ENCODE measurements around the gene MPL.

DNA sequence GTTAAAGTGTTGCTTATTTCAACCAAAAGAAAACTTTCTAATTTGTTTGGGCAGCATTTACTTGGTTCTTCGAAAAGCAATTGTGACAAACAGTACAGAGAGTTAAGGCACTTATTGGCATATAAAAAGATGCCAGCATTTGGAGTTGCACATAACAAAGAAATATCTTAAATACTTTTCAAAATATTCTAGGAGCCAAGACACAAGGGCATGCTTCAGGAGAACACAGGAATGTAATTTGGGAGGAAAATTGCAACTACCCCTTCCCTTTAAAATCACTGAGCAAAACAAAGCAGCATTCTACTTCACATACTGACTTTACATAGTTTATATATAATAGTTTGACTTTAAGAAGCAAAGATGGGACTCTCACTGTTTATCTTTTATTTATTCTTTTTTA lies 41.4 kb upstream of the MPL start:
- TF ChIP-seq, protein P1, sequence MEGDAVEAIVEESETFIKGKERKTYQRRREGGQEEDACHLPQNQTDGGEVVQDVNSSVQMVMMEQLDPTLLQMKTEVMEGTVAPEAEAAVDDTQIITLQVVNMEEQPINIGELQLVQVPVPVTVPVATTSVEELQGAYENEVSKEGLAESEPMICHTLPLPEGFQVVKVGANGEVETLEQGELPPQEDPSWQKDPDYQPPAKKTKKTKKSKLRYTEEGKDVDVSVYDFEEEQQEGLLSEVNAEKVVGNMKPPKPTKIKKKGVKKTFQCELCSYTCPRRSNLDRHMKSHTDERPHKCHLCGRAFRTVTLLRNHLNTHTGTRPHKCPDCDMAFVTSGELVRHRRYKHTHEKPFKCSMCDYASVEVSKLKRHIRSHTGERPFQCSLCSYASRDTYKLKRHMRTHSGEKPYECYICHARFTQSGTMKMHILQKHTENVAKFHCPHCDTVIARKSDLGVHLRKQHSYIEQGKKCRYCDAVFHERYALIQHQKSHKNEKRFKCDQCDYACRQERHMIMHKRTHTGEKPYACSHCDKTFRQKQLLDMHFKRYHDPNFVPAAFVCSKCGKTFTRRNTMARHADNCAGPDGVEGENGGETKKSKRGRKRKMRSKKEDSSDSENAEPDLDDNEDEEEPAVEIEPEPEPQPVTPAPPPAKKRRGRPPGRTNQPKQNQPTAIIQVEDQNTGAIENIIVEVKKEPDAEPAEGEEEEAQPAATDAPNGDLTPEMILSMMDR (IDR thresholded peaks at IDR 0.05 in 8 of 11, conservative IDR thresholded peaks at IDR 0.05 in 3 of 11) = no peak
- TF ChIP-seq POLR2AphosphoS5 (IDR thresholded peaks at IDR 0.05) = no peak

Data from spleen (tissue), 7 donors.